ENCODE measurements around the gene PCDH15. TPM values are rescaled to one million over a fixed set of nuclear protein-coding genes. Genes with fewer than 3 reads are reported as not detected.

Gene PCDH15
- total and polyA plus RNA-seq, 2 of the 8 experiments (the other 6 are each of a cell fraction or from before 2014, with no cell fraction given), result 0.11 TPM; not detected in 1

DNA sequence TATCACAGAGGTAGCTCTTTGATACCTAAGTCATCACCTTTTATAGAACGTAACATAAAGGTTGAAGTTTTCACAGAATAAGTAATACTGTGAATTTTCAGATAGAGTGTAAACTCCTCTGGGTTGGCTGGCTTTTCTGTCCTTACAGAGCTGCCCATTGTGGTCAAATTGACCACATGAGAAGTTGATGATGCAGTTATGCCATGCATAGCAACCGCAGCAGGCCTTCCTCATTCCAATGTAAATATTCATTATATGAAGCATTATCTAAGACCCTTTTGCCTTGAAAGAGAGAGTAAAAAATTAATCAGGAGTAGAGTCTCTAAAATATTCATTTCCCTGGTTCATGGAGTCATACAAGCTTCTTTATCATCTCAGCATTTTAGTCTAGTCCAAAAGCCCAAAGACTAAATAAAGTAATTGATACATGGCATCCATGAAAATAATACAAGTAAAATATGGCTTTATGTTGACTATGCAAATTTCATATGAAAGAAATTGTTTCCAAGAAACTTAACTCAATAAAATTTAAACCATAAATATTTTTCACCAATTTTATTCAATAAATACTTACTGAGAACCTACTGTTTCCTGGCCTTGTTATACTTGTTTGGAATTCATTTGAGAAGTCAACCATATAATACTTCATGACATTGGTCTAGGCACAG lies 516.4 kb downstream of the PCDH15 start:
- Histone ChIP-seq H2BK12ac (ENCODE audit: low read depth, low read length) (no peak overlapping the region), H3K79me1 (ENCODE audit: low read depth, low read length) (no peaks in the 10 kb centered on the region), H2AFZ (ENCODE audit: low read length) (no peak overlapping the region), H3K4me2 (ENCODE audit: insufficient read depth in 1 of 2, low read depth in 2 of 2, low read length in 2 of 2) (no peak overlapping the region), H3K23ac (ENCODE audit: insufficient read length) (no peak overlapping the region), H4K8ac (ENCODE audit: extremely low read depth, insufficient read depth, low read length) (no peak overlapping the region), H4K5ac (ENCODE audit: insufficient read length, low read depth, low read length) (no peak overlapping the region), H3K4ac (replicated peaks; ENCODE audit: insufficient read length, low read depth, low read length) (no peak overlapping the region), H3K4me1 (replicated peaks in 1 of 4; ENCODE audit: control insufficient read depth in 3 of 4, insufficient read depth in 4 of 4, low read length in 3 of 4) (no peaks in the 10 kb centered on the region), H2BK20ac (ENCODE audit: low read length) (no peak overlapping the region), H3K4me3 (ENCODE audit: extremely low read depth in 1 of 4, insufficient read depth in 2 of 4, low read depth in 3 of 4, low read length in 4 of 4) (no peak overlapping the region), H2BK15ac (ENCODE audit: low read length) (no peak overlapping the region), H3K23me2 (ENCODE audit: low read depth, low read length) (no peaks in the 10 kb centered on the region), H3K27ac (ENCODE audit: low read depth, low read length) (no peak overlapping the region), H4K91ac (replicated peaks; ENCODE audit: insufficient read length, low read length) (no peak overlapping the region), H2AK5ac (ENCODE audit: low read depth, low read length) (no peak overlapping the region), H3K79me2 (ENCODE audit: control insufficient read depth in 1 of 2, insufficient read depth in 2 of 2, low read length in 2 of 2) (no peaks in the 10 kb centered on the region), H3K14ac (ENCODE audit: insufficient read length) (no peak overlapping the region), H3K9ac (replicated peaks in 1 of 4; ENCODE audit: extremely low read depth in 1 of 4, low read depth in 3 of 4, low read length in 3 of 4) (no peak overlapping the region), H3K9me3 (ENCODE audit: insufficient read depth in 2 of 2, low read depth in 1 of 2, low read length in 1 of 2) (no peaks in the 10 kb centered on the region; a peak in 1 of 4 replicates), H2BK5ac (ENCODE audit: low read depth, low read length) (no peak overlapping the region), H2BK120ac (replicated peaks; ENCODE audit: low read depth, low read length) (no peak overlapping the region), H4K20me1 (replicated peaks in 1 of 2; ENCODE audit: control insufficient read depth in 1 of 2, insufficient read depth in 2 of 2, low read length in 2 of 2) (no peaks in the 10 kb centered on the region), H3K18ac (ENCODE audit: extremely low read depth, low read length) (no peak overlapping the region), H3K36me3 (ENCODE audit: control insufficient read depth in 2 of 4, insufficient read depth in 4 of 4, low read length in 3 of 4) (no peaks in the 10 kb centered on the region), H3K56ac (replicated peaks; ENCODE audit: insufficient read length, low read depth, low read length) (no peak overlapping the region), H3K27me3 (replicated peaks in 1 of 4; ENCODE audit: control insufficient read depth in 3 of 4, extremely low read depth in 1 of 4, insufficient read depth in 3 of 4, low read length in 3 of 4) (no peaks in the 10 kb centered on the region)
- POLR2A ChIA-PET (ENCODE audit: partially characterized antibody), result no interaction called here
- DNase-seq (ENCODE audit: low read depth in 1 of 2, low spot score in 2 of 2) (no peak), FAIRE-seq (no peak)
- 90% methylated on average over 2 of the region's 2 CpGs; no CpG with 5 or more reads in 1 of the 2 experiments for WGBS, 2 experiments (ENCODE audit: extremely low coverage in 1 of 2, insufficient coverage in 1 of 2, insufficient read length in 1 of 2, insufficient replicate concordance in 2 of 2, low coverage in 1 of 2, low lambda C conversion rate in 2 of 2, missing lambda C conversion rate in 1 of 2)
- CTCF ChIA-PET (ENCODE audit: partially characterized antibody), result interaction anchor here (1.4 kb wide), 1 partner anchor 36 kb away, joined by 3 read pairs; no protein-coding TSS in a partner anchor
- TF ChIP-seq SIX5 (IDR thresholded peaks at IDR 0.05; ENCODE audit: low read depth, low read length) (no peak), POLR2A (IDR thresholded peaks at IDR 0.05; ENCODE audit: control extremely low read depth in 1 of 2, low read depth in 2 of 2, low read length in 2 of 2) (no peak), NANOG (IDR thresholded peaks at IDR 0.05; ENCODE audit: insufficient read depth, low read depth, low read length, poor library complexity, severe bottlenecking) (no peak), CHD2 (IDR thresholded peaks at IDR 0.05; ENCODE audit: low read length) (no peak), CREB1 (IDR thresholded peaks at IDR 0.05) (no peak), TBP (IDR thresholded peaks at IDR 0.05; ENCODE audit: low read depth, low read length) (no peak), CTBP2 (IDR thresholded peaks at IDR 0.05; ENCODE audit: borderline replicate concordance, insufficient read depth, insufficient read length, low read length) (no peak), ZNF274 (IDR thresholded peaks at IDR 0.05; ENCODE audit: borderline replicate concordance, extremely low read depth, low read length) (no peak), MAX (IDR thresholded peaks at IDR 0.05) (no peak), CBX5 (IDR thresholded peaks at IDR 0.05; ENCODE audit: low read depth, low read length) (no peak), TAF1 (IDR thresholded peaks at IDR 0.05; ENCODE audit: low read depth, low read length) (no peak), CBX8 (IDR thresholded peaks at IDR 0.05; ENCODE audit: borderline replicate concordance, low read depth, low read length) (no peak), SP2 (IDR thresholded peaks at IDR 0.05; ENCODE audit: low read length) (no peak)
- TF ChIP-seq, protein P1, sequence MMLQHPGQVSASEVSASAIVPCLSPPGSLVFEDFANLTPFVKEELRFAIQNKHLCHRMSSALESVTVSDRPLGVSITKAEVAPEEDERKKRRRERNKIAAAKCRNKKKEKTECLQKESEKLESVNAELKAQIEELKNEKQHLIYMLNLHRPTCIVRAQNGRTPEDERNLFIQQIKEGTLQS (IDR thresholded peaks at IDR 0.05; ENCODE audit: insufficient read depth, low read depth, low read length), result no peak
